CD14-positive monocyte (primary cell): ENCODE data around the gene PRR22. TPM values are rescaled to one million over a fixed set of nuclear protein-coding genes. Genes with fewer than 3 reads are reported as not detected.
"Not testable (repeated sequence)": the region's sequence is repeated elsewhere in the genome, so short reads cannot be mapped to it uniquely, and the experiment has no call there.

Source experiments
- DNase-seq, 3 donors: peaks; one replicate each; pipeline ENCODE4 v3.0.0-alpha.2; 2011 to 2022
- H2AFZ ChIP-seq: 2 replicates; pipeline ENCODE4 v1.6.0; 2012; ENCODE audit warnings: mild to moderate bottlenecking, low read depth, low read length, inconsistent platforms; ENCODE audit not compliant: insufficient read depth, poor library complexity, severe bottlenecking
- H3K27ac ChIP-seq, 2 donors: 1 replicate in 1 of 2; 2 replicates in 1 of 2; pipeline ENCODE4 v1.5.1; 2012 to 2013; ENCODE audit warnings: low read length in 2 of 2, control low read depth in 1 of 2, inconsistent platforms in 1 of 2, low read depth in 1 of 2, mild to moderate bottlenecking in 1 of 2
- H3K27me3 ChIP-seq, 2 donors: one replicate each; pipeline versions ENCODE4 v1.6.0 to v1.6.1; 2011 to 2013; ENCODE audit warnings: low read length in 2 of 2; ENCODE audit not compliant: control insufficient read depth in 2 of 2, insufficient read depth in 2 of 2
- H3K36me3 ChIP-seq, 2 donors: replicated peaks in 1 of 2; 1 replicate in 1 of 2; 2 replicates in 1 of 2; pipeline versions ENCODE4 v1.5.1 to v1.6.1; 2012 to 2013; ENCODE audit warnings: low read length in 2 of 2, control low read depth in 1 of 2, inconsistent platforms in 1 of 2, mild to moderate bottlenecking in 1 of 2; ENCODE audit not compliant: insufficient read depth in 2 of 2, control insufficient read depth in 1 of 2
- H3K4me1 ChIP-seq, 2 donors: 1 replicate in 1 of 2; 2 replicates in 1 of 2; pipeline versions ENCODE4 v1.5.1 to v1.6.1; 2012 to 2013; ENCODE audit warnings: low read length in 2 of 2, control low read depth in 1 of 2, inconsistent platforms in 1 of 2, mild to moderate bottlenecking in 1 of 2, moderate library complexity in 1 of 2; ENCODE audit not compliant: insufficient read depth in 2 of 2, control insufficient read depth in 1 of 2
- H3K4me2 ChIP-seq: replicated peaks from 2 replicates; pipeline ENCODE3; 2012; ENCODE audit warnings: low read length, moderate library complexity, mild to moderate bottlenecking; ENCODE audit not compliant: poor library complexity, severe bottlenecking; ENCODE audit errors: extremely low read depth
- H3K4me3 ChIP-seq, 3 experiments: fragments of 200-600 bp in 1 of 3; sonication (generic) in 1 of 3; replicated peaks in 1 of 3; 1 replicate in 2 of 3; 2 replicates in 1 of 3; pipeline ENCODE4 v1.5.1; 2011 to 2013; ENCODE audit warnings: low read length in 3 of 3, mild to moderate bottlenecking in 3 of 3, control low read depth in 2 of 3, low read depth in 2 of 3, inconsistent platforms in 1 of 3, moderate library complexity in 1 of 3
- H3K79me2 ChIP-seq: 2 replicates; pipeline ENCODE4 v1.6.0; 2012; ENCODE audit warnings: mild to moderate bottlenecking, control low read depth, inconsistent platforms, low read length, moderate library complexity; ENCODE audit not compliant: insufficient read depth
- H3K9ac ChIP-seq: 2 replicates; pipeline ENCODE4 v1.6.0; 2017; ENCODE audit warnings: low read length, mild to moderate bottlenecking; ENCODE audit not compliant: insufficient read depth, poor library complexity, severe bottlenecking
- H3K9me3 ChIP-seq, 2 donors: replicated peaks in 1 of 2; 1 replicate in 1 of 2; 2 replicates in 1 of 2; pipeline versions ENCODE4 v1.5.1 to v1.6.1; 2012 to 2013; ENCODE audit warnings: low read length in 2 of 2, control low read depth in 1 of 2; ENCODE audit not compliant: control insufficient read depth in 1 of 2, insufficient read depth in 1 of 2
- H4K20me1 ChIP-seq: 2 replicates; pipeline ENCODE4 v1.6.0; 2012; ENCODE audit warnings: mild to moderate bottlenecking, low read length, control low read depth, moderate library complexity; ENCODE audit not compliant: insufficient read depth
- H3K27ac Mint-ChIP-seq, 7 donors: one replicate each; pipeline ENCODE4 v1.8.0; 2020; ENCODE audit warnings: mild to moderate bottlenecking in 7 of 7, mixed read lengths in 7 of 7, moderate library complexity in 6 of 7, inconsistent platforms in 2 of 7
- H3K27me3 Mint-ChIP-seq, 3 donors: one replicate each; pipeline ENCODE4 v1.8.0; 2021 to 2022; ENCODE audit warnings: low read depth in 3 of 3, mild to moderate bottlenecking in 3 of 3, mixed read lengths in 3 of 3, moderate library complexity in 3 of 3, inconsistent platforms in 1 of 3
- H3K36me3 Mint-ChIP-seq, 2 donors: one replicate each; pipeline ENCODE4 v1.8.0; 2020; ENCODE audit warnings: mixed read lengths in 2 of 2, inconsistent platforms in 1 of 2, mild to moderate bottlenecking in 1 of 2
- H3K4me1 Mint-ChIP-seq: one replicate; pipeline ENCODE4 v1.8.0; 2020; ENCODE audit warnings: mild to moderate bottlenecking, mixed read lengths
- H3K4me3 Mint-ChIP-seq, 2 donors: one replicate each; pipeline ENCODE4 v1.8.0; 2020; ENCODE audit warnings: mild to moderate bottlenecking in 2 of 2, mixed read lengths in 2 of 2, moderate library complexity in 1 of 2
- H3K9me3 Mint-ChIP-seq, 7 donors: one replicate each; pipeline ENCODE4 v1.8.0; 2020 to 2022; ENCODE audit warnings: mixed read lengths in 7 of 7, mild to moderate bottlenecking in 6 of 7, moderate library complexity in 6 of 7, inconsistent platforms in 2 of 7
- CTCF ChIP-seq: fragments of 200-600 bp; IDR thresholded peaks from one replicate; pipeline ENCODE4 v1.8.0; 2022; ENCODE audit warnings: antibody characterized with exemption, mild to moderate bottlenecking
- WGBS: methylation state at CpG from one replicate; pipeline ENCODE4 v1.1.5; 2013; ENCODE audit warnings: missing lambda C conversion rate; ENCODE audit not compliant: insufficient coverage; 5-methylcytosine and 5-hydroxymethylcytosine counted together
- intact Hi-C, 2 donors: fragments of 100-400 bp; cut with micrococcal nuclease; formaldehyde crosslinking; loops; one replicate each; pipeline versions ENCODE4 v1.15.0 to v1.15.1; 2023
- polyA plus RNA-seq, 3 donors: library from polyadenylated mRNA; depleted of rRNA in 1 of 3; unstranded in 2 of 3; stranded (reverse) in 1 of 3; fragments of 300-500 nt in 2 of 3; fragments of >200 nt in 1 of 3; fragmentation: Illumina TruSeq in 2 of 3; gene quantifications; 1 replicate in 2 of 3; 2 replicates in 1 of 3; pipeline ENCODE4 v1.2.3, GENCODE V29; 2012 to 2021

Gene PRR22
- polyA plus RNA-seq, 3 donors = 0.15 to 1.6 TPM; not detected in 1

GRCh38 chr19:5749505-5749904, 35.0 kb downstream of the PRR22 start:
- Histone ChIP-seq H4K20me1 (no peaks in the 10 kb centered on the region), H3K9ac (no peak overlapping the region), H3K9me3 (no peaks in the 10 kb centered on the region), H3K36me3 (no peaks in the 10 kb centered on the region), H3K27me3 (no peaks in the 10 kb centered on the region), H3K4me1 (no peaks in the 10 kb centered on the region), H3K27ac (no peak overlapping the region), H3K4me3 (no peak overlapping the region), H3K79me2 (no peaks in the 10 kb centered on the region), H2AFZ (no peak overlapping the region), H3K4me2 (no peak overlapping the region)
- no peak for TF ChIP-seq CTCF
- DNase-seq = no peak
- H3K27ac Mint-ChIP-seq = no peak overlapping the region
- no CpG with 5 or more reads among the region's 5 CpGs for WGBS
- H3K36me3 Mint-ChIP-seq = no peaks in the 10 kb centered on the region
- intact Hi-C loops = no loop called here
- H3K27me3 Mint-ChIP-seq = peaks cover 3 to 5% (median 3%) of the 10 kb centered on the region in 3 donors
- H3K4me3 Mint-ChIP-seq = no peak overlapping the region
- peaks cover 0 to 1% (median 0%) of the 10 kb centered on the region in 7 donors for H3K9me3 Mint-ChIP-seq
- H3K4me1 Mint-ChIP-seq = no peaks in the 10 kb centered on the region

GRCh38 chr19:5748920-5749319, 35.6 kb downstream of the PRR22 start:
- H3K4me1 ChIP-seq, H4K20me1 ChIP-seq, H3K4me3 Mint-ChIP-seq, H3K36me3 Mint-ChIP-seq, H3K9me3 Mint-ChIP-seq, H3K4me1 Mint-ChIP-seq, H3K79me2 ChIP-seq, H3K27ac Mint-ChIP-seq, H3K27ac ChIP-seq, H3K9ac ChIP-seq, H3K9me3 ChIP-seq, H2AFZ ChIP-seq, DNase-seq, intact Hi-C loops, H3K4me3 ChIP-seq, H3K4me2 ChIP-seq, H3K36me3 ChIP-seq, H3K27me3 Mint-ChIP-seq, H3K27me3 ChIP-seq: not testable (repeated sequence)
- 47% methylated on average over 4 of the region's 6 CpGs for WGBS

GRCh38 chr19:5744999-5745398, 39.5 kb downstream of the PRR22 start:
- H3K4me1 ChIP-seq, H3K4me2 ChIP-seq, H3K4me3 Mint-ChIP-seq, DNase-seq, H3K9ac ChIP-seq, H3K27me3 Mint-ChIP-seq, H3K27me3 ChIP-seq, H4K20me1 ChIP-seq, H3K9me3 Mint-ChIP-seq, H2AFZ ChIP-seq, H3K4me1 Mint-ChIP-seq, H3K79me2 ChIP-seq, H3K27ac Mint-ChIP-seq, H3K36me3 ChIP-seq, H3K9me3 ChIP-seq, H3K27ac ChIP-seq, H3K4me3 ChIP-seq, H3K36me3 Mint-ChIP-seq, intact Hi-C loops: not testable (repeated sequence)
- WGBS = 86% methylated on average over 4 of the region's 10 CpGs
